Measurements from ENCODE around the gene ARID1B. TPM values are rescaled to one million over a fixed set of nuclear protein-coding genes. Genes with fewer than 3 reads are reported as not detected.

Gene ARID1B
- total and polyA plus RNA-seq, 2 of the 13 experiments (the other 11 are each of a cell fraction or from before 2014, with no cell fraction given) = 20.1 to 32.6 TPM

GRCh38 chr6:156988276-156989158 is 211.3 kb downstream of the ARID1B start (continued):
- no peak for TF ChIP-seq MAZ (IDR thresholded peaks at IDR 0.05; ENCODE audit: borderline replicate concordance, low read depth, low read length)
- TF ChIP-seq MAZ (CRISPR knock-in tag; IDR thresholded peaks at IDR 0.05; ENCODE audit: low read depth) = no peak
- TF ChIP-seq YEATS4 (CRISPR knock-in tag; IDR thresholded peaks at IDR 0.05; ENCODE audit: borderline replicate concordance) = no peak
- TF ChIP-seq SAP130 (CRISPR knock-in tag; IDR thresholded peaks at IDR 0.05; ENCODE audit: low read depth) = peak; percentile 25; the same call in 1 of the 2 replicates
- TF ChIP-seq MEIS2 (CRISPR knock-in tag; IDR thresholded peaks at IDR 0.05) = no peak
- TF ChIP-seq ZGPAT (CRISPR knock-in tag; IDR thresholded peaks at IDR 0.05) = no peak
- no peak for TF ChIP-seq KLF13 (CRISPR knock-in tag; IDR thresholded peaks at IDR 0.05)
- TF ChIP-seq FOXA3 (CRISPR knock-in tag; IDR thresholded peaks at IDR 0.05) = peak; percentile 70
- no peak for TF ChIP-seq ZNF496 (CRISPR knock-in tag; IDR thresholded peaks at IDR 0.05; ENCODE audit: insufficient replicate concordance)
- TF ChIP-seq FOXK1 (CRISPR knock-in tag; IDR thresholded peaks at IDR 0.05; ENCODE audit: borderline replicate concordance, low read depth) = no peak
- TF ChIP-seq ZNF816 (CRISPR knock-in tag; IDR thresholded peaks at IDR 0.05; ENCODE audit: borderline replicate concordance) = no peak
- no peak for TF ChIP-seq KIAA2018 (CRISPR knock-in tag; IDR thresholded peaks at IDR 0.05; ENCODE audit: borderline replicate concordance)
- TF ChIP-seq ZBTB3 (CRISPR knock-in tag; IDR thresholded peaks at IDR 0.05; ENCODE audit: borderline replicate concordance, low read depth) = no peak
- TF ChIP-seq KAT7 (CRISPR knock-in tag; IDR thresholded peaks at IDR 0.05; ENCODE audit: borderline replicate concordance) = no peak
- no peak for TF ChIP-seq ZBED4 (CRISPR knock-in tag; IDR thresholded peaks at IDR 0.05; ENCODE audit: borderline replicate concordance)
